Measurements from ENCODE around the gene AMER1.
A peak's percentile ranks its signal among the peaks of the same experiment; 100 is the strongest.
"Not testable (repeated sequence)": the region's sequence is repeated elsewhere in the genome, so short reads cannot be mapped to it uniquely, and the experiment has no call there.

AMER1 gene

GRCh38 chrX:64205441-64205734 is at the start of gene AMER1:
TSS of gene AMER1 (minus strand) at chrX:64205708. CDS start at chrX:64193286, 12,422 bp downstream.
- DNase-seq: no peak

- DNase-seq: no peak
Observed at GRCh38 chrX:64230123-64230970, 24.8 kb upstream of the AMER1 start, which contains the start of gene ASB12. TSS of gene ASB12 (minus strand) at chrX:64230607. CDS start at chrX:64225650, 4,957 bp downstream.

- no peak for DNase-seq
Observed at GRCh38 chrX:64229154-64229553, 23.6 kb upstream of the AMER1 start.

- no peak for DNase-seq
Observed at GRCh38 chrX:64218023-64218422, 12.5 kb upstream of the AMER1 start.

- not testable (repeated sequence) for DNase-seq
Observed at GRCh38 chrX:64213989-64214388, 8.5 kb upstream of the AMER1 start.

- no peak for DNase-seq
Observed at GRCh38 chrX:64206556-64207162, 1.2 kb upstream of the AMER1 start.

- peak; percentile 90 for DNase-seq
Observed at GRCh38 chrX:64205735-64206501, 410 bp upstream of the AMER1 start.

GRCh38 chrX:64204701-64205440 is 637 bp downstream of the AMER1 start:
- DNase-seq: peak; percentile 39

- DNase-seq: no peak
Observed at GRCh38 chrX:64204252-64204651, 1.3 kb downstream of the AMER1 start.

- DNase-seq: no peak
Observed at GRCh38 chrX:64202808-64203325, 2.6 kb downstream of the AMER1 start.

- DNase-seq: no peak
Observed at GRCh38 chrX:64198036-64198435, 7.5 kb downstream of the AMER1 start.

- DNase-seq: no peak
Observed at GRCh38 chrX:64196606-64197005, 8.9 kb downstream of the AMER1 start.

GRCh38 chrX:64195862-64196261 is 9.6 kb downstream of the AMER1 start:
- no peak for DNase-seq

- DNase-seq: no peak
Observed at GRCh38 chrX:64192673-64193072, 12.8 kb downstream of the AMER1 start.

GRCh38 chrX:64192040-64192439 is 13.5 kb downstream of the AMER1 start:
- no peak for DNase-seq

GRCh38 chrX:64191281-64192010 is 14.1 kb downstream of the AMER1 start:
- DNase-seq: no peak

GRCh38 chrX:64190136-64190740 is 15.3 kb downstream of the AMER1 start:
- DNase-seq: no peak

GRCh38 chrX:64188901-64189300 is 16.6 kb downstream of the AMER1 start:
- no peak for DNase-seq

GRCh38 chrX:64187762-64188150 is 17.8 kb downstream of the AMER1 start:
- DNase-seq: no peak

- no peak for DNase-seq
Observed at GRCh38 chrX:64186974-64187761, 18.3 kb downstream of the AMER1 start.

GRCh38 chrX:64184396-64184795 is 21.1 kb downstream of the AMER1 start:
- DNase-seq: no peak

Data from CD4-positive, alpha-beta T cell treated with Interleukin-6 for 4 hours (primary cell).